ENCODE data around the gene GABBR2.

The GABBR2 gene

GRCh38 chr9:98610211-98610610, 98.5 kb downstream of the GABBR2 start:
- TF ChIP-seq, protein P1, sequence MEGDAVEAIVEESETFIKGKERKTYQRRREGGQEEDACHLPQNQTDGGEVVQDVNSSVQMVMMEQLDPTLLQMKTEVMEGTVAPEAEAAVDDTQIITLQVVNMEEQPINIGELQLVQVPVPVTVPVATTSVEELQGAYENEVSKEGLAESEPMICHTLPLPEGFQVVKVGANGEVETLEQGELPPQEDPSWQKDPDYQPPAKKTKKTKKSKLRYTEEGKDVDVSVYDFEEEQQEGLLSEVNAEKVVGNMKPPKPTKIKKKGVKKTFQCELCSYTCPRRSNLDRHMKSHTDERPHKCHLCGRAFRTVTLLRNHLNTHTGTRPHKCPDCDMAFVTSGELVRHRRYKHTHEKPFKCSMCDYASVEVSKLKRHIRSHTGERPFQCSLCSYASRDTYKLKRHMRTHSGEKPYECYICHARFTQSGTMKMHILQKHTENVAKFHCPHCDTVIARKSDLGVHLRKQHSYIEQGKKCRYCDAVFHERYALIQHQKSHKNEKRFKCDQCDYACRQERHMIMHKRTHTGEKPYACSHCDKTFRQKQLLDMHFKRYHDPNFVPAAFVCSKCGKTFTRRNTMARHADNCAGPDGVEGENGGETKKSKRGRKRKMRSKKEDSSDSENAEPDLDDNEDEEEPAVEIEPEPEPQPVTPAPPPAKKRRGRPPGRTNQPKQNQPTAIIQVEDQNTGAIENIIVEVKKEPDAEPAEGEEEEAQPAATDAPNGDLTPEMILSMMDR (conservative IDR thresholded peaks at IDR 0.05; ENCODE audit: control insufficient read depth, insufficient read depth, low read depth, low read length), result no peak
- no peak overlapping the region for H3K4me3 ChIP-seq (ENCODE audit: control insufficient read depth, low read depth, low read length)
- DNase-seq (ENCODE audit: low read depth), result no peak

- no peak for DNase-seq (ENCODE audit: low read depth)
- TF ChIP-seq, protein P1 (conservative IDR thresholded peaks at IDR 0.05; ENCODE audit: control insufficient read depth, insufficient read depth, low read depth, low read length), result no peak
- H3K4me3 ChIP-seq (ENCODE audit: control insufficient read depth, low read depth, low read length), result no peak overlapping the region
These were observed 99.1 kb downstream of the GABBR2 start for GRCh38 chr9:98609646-98610045.

- TF ChIP-seq, protein P1 (conservative IDR thresholded peaks at IDR 0.05; ENCODE audit: control insufficient read depth, insufficient read depth, low read depth, low read length), result no peak
- H3K4me3 ChIP-seq (ENCODE audit: control insufficient read depth, low read depth, low read length), result no peak overlapping the region
- peak; percentile 80 for DNase-seq (ENCODE audit: low read depth)
These were observed 100.9 kb downstream of the GABBR2 start for GRCh38 chr9:98607787-98608186.

GRCh38 chr9:98607152-98607551, 101.6 kb downstream of the GABBR2 start:
- TF ChIP-seq, protein P1 (conservative IDR thresholded peaks at IDR 0.05; ENCODE audit: control insufficient read depth, insufficient read depth, low read depth, low read length), result no peak
- DNase-seq (ENCODE audit: low read depth), result no peak
- H3K4me3 ChIP-seq (ENCODE audit: control insufficient read depth, low read depth, low read length), result no peak overlapping the region

- DNase-seq (ENCODE audit: low read depth), result no peak
- TF ChIP-seq, protein P1 (conservative IDR thresholded peaks at IDR 0.05; ENCODE audit: control insufficient read depth, insufficient read depth, low read depth, low read length), result no peak
- H3K4me3 ChIP-seq (ENCODE audit: control insufficient read depth, low read depth, low read length), result no peak overlapping the region
These were observed 102.0 kb downstream of the GABBR2 start for GRCh38 chr9:98606730-98607129.

GRCh38 chr9:98605116-98605515, 103.6 kb downstream of the GABBR2 start:
- no peak for DNase-seq (ENCODE audit: low read depth)
- TF ChIP-seq, protein P1 (conservative IDR thresholded peaks at IDR 0.05; ENCODE audit: control insufficient read depth, insufficient read depth, low read depth, low read length), result no peak
- H3K4me3 ChIP-seq (ENCODE audit: control insufficient read depth, low read depth, low read length), result no peak overlapping the region

DNA sequence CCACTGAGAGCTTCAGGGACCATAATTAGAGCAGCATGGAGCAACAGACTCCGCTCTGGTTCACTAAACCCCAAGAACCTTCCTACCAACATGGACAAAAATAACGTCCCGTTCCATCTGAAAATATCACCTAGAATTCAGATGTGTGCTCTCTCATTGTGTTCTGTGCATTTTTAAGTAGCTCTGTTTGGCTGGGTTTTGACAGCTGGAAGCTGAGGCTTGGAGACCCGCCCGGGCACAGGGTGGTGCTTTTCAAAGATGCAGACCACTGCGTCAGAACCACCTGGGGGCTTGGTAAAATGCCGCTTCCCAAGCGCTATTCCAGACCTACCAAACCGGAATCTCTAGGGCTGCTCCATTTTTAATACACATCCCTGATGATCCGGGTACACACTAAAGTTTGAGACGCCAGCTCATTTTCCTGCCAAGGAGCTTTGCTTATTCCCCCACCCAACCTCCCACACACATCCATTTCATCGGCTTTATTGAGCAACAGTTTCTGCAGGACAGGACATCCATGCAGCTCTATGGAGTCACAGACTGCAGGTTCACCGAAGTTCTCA, 104.8 kb downstream of the GABBR2 start:
- TF ChIP-seq, protein P1 (conservative IDR thresholded peaks at IDR 0.05; ENCODE audit: control insufficient read depth, insufficient read depth, low read depth, low read length), result no peak

More for the DNA sequence above, 104.8 kb downstream of the GABBR2 start:
- no peak overlapping the region for H3K4me3 ChIP-seq (ENCODE audit: control insufficient read depth, low read depth, low read length)
- peak; percentile 74 for DNase-seq (ENCODE audit: low read depth)

Measured in fibroblast of mammary gland (primary cell).